ENCODE data around the gene LMF2. TPM values are rescaled to one million over a fixed set of nuclear protein-coding genes. Genes with fewer than 3 reads are reported as not detected.
A peak's percentile ranks its signal among the peaks of the same experiment; 100 is the strongest.

LMF2 gene
- polyA plus RNA-seq, 1 donor (not counting 4 experiments of a cell fraction or from before 2014, with no cell fraction given): 13.2 TPM

DNA sequence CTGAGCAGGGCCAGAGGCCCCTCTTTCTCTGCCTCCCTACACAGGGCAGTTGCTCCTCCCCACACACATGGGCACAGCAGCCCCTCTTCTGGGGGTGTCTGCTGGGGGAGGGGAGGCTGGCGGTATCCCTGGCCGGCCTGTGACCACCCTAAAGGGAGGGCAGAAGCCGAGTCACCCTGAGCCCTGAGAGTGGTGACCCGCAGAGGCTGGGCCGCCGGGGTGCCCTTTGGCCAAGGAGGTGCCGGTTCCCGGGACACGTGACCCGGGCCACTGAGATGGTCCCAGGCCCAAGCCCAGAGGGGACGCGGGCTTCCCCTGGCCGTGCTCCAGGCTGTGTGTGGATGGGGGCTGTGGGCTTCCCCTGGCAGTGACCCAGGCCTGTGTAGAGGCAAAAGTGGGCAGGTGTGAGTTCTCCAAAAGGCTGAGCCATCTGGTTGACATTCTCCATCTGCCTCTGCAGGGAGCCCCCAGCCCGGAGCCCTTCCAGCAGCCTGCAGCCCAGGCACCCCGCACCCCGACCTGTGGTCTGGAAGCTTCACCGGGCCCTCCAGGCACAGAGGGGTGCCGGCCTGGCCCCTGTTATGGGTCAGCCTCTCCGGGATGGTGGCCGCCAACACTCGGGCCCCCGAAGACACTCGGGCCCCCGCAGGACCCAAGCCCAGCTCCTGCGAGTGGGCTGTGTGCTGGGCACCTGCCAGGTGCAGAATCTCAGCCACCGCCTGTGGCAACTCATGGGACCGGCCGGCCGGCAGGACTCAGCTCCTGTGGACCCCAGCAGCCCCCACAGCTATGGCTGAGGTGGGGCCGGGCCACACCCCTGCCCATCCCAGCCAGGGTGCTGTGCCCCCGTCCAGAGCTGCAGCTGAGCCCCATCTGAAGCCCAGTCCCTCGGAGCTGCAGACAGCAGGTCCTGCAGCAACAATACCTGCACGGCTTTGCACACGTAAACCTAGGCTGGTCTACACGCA lies 25.1 kb downstream of the LMF2 start:
- Histone ChIP-seq H3K27ac (ENCODE audit: control insufficient read depth, insufficient read depth, low read length) (no peak overlapping the region), H3K4me2 (ENCODE audit: control insufficient read depth, extremely low read depth, insufficient read depth, low read depth, low read length) (peak overlapping the region; percentile 56), H3K36me3 (ENCODE audit: control insufficient read depth in 2 of 2, extremely low read depth in 1 of 2, insufficient read depth in 2 of 2, low read length in 2 of 2) (no peaks in the 10 kb centered on the region), H3K9ac (ENCODE audit: control insufficient read depth, extremely low read depth, insufficient read depth, low read length) (peak overlapping the region; percentile 73), H3K27me3 (ENCODE audit: control insufficient read depth, extremely low read depth, insufficient read depth, low read length) (peaks cover 31% of the 10 kb centered on the region), H3K9me1 (ENCODE audit: control insufficient read depth, extremely low read depth, insufficient read depth, low read length) (no peaks in the 10 kb centered on the region), H2AFZ (ENCODE audit: control insufficient read depth, low read length) (no peak overlapping the region), H4K20me1 (ENCODE audit: control insufficient read depth, extremely low read depth, insufficient read depth, low read length) (peaks cover 3% of the 10 kb centered on the region), H3K9me3 (ENCODE audit: control insufficient read depth, low read depth, low read length) (no peaks in the 10 kb centered on the region), H3K4me3 (ENCODE audit: control insufficient read depth in 2 of 3, extremely low read depth in 1 of 3, insufficient read depth in 2 of 3, low read depth in 1 of 3, low read length in 3 of 3) (peak overlapping the region; percentile 29 to 88 (median 41)), H3K4me1 (ENCODE audit: control insufficient read depth, extremely low read depth, insufficient read depth, low read length) (no peaks in the 10 kb centered on the region), H3K79me2 (ENCODE audit: control insufficient read depth, insufficient read depth, low read length) (no peaks in the 10 kb centered on the region)
- FAIRE-seq (no peak), DNase-seq (ENCODE audit: low read depth, low spot score) (no peak)
- TF ChIP-seq CTCF (optimal IDR thresholded peaks at IDR 0.05 in 1 of 3, IDR thresholded peaks at IDR 0.05 in 1 of 3, conservative IDR thresholded peaks at IDR 0.05 in 1 of 3; ENCODE audit: extremely low read depth in 1 of 3, insufficient read depth in 2 of 3, low read length in 3 of 3) (no peak), EZH2 (IDR thresholded peaks at IDR 0.05; ENCODE audit: low read length) (no peak)
- dilution Hi-C loops (cut with MboI; ENCODE audit: extremely low pct_ligation_motif_present, low sequenced_read_pairs): no loop called here

GRCh38 chr22:50481440-50482106 lies 25.9 kb downstream of the LMF2 start, which contains the start of gene ADM2:
Gene ADM2 (plus strand): TSS chr22:50481543. CDS start chr22:50481848, 305 bp downstream.
- H3K79me2 ChIP-seq (ENCODE audit: control insufficient read depth, insufficient read depth, low read length): no peaks in the 10 kb centered on the region
- FAIRE-seq (no peak), DNase-seq (ENCODE audit: low read depth, low spot score) (no peak)
- peak within 1 kb of the TSS; percentile 6 for H2AFZ ChIP-seq (ENCODE audit: control insufficient read depth, low read length)
- H3K4me3 ChIP-seq (ENCODE audit: control insufficient read depth in 2 of 3, extremely low read depth in 1 of 3, insufficient read depth in 2 of 3, low read depth in 1 of 3, low read length in 3 of 3): peak within 1 kb of the TSS; percentile 29 to 88 (median 41)
- H3K4me1 ChIP-seq (ENCODE audit: control insufficient read depth, extremely low read depth, insufficient read depth, low read length): peaks cover 6% of the 10 kb centered on the region
- H3K9me1 ChIP-seq (ENCODE audit: control insufficient read depth, extremely low read depth, insufficient read depth, low read length): no peaks in the 10 kb centered on the region
- H3K27ac ChIP-seq (ENCODE audit: control insufficient read depth, insufficient read depth, low read length): no peak within 1 kb of the TSS
- TF ChIP-seq EZH2 (IDR thresholded peaks at IDR 0.05; ENCODE audit: low read length) (no peak), CTCF (optimal IDR thresholded peaks at IDR 0.05 in 1 of 3, IDR thresholded peaks at IDR 0.05 in 1 of 3, conservative IDR thresholded peaks at IDR 0.05 in 1 of 3; ENCODE audit: extremely low read depth in 1 of 3, insufficient read depth in 2 of 3, low read length in 3 of 3) (no peak)
- peak within 1 kb of the TSS; percentile 56 for H3K4me2 ChIP-seq (ENCODE audit: control insufficient read depth, extremely low read depth, insufficient read depth, low read depth, low read length)
- peak within 1 kb of the TSS; percentile 73 for H3K9ac ChIP-seq (ENCODE audit: control insufficient read depth, extremely low read depth, insufficient read depth, low read length)
- dilution Hi-C loops (cut with MboI; ENCODE audit: extremely low pct_ligation_motif_present, low sequenced_read_pairs): no loop called here
- H3K36me3 ChIP-seq (ENCODE audit: control insufficient read depth in 2 of 2, extremely low read depth in 1 of 2, insufficient read depth in 2 of 2, low read length in 2 of 2): no peaks in the 10 kb centered on the region
- peaks cover 3% of the 10 kb centered on the region for H4K20me1 ChIP-seq (ENCODE audit: control insufficient read depth, extremely low read depth, insufficient read depth, low read length)
- H3K9me3 ChIP-seq (ENCODE audit: control insufficient read depth, low read depth, low read length): no peaks in the 10 kb centered on the region
- H3K27me3 ChIP-seq (ENCODE audit: control insufficient read depth, extremely low read depth, insufficient read depth, low read length): peaks cover 30% of the 10 kb centered on the region

Data from keratinocyte (primary cell).